Muscle of arm (tissue), 12 donors: ENCODE measurements around the gene CD44. TPM values are rescaled to one million over a fixed set of nuclear protein-coding genes. Genes with fewer than 3 reads are reported as not detected.

Source experiments
- DNase-seq: peaks from one replicate; pipeline ENCODE4 v3.0.0-alpha.2; 2013
- polyA plus RNA-seq, 12 donors: library from polyadenylated mRNA; unstranded; fragments of 120-200 nt; gene quantifications; one replicate each; pipeline ENCODE4 v1.2.1, GENCODE V29; 2013; ENCODE audit not compliant: insufficient read length in 12 of 12

Gene CD44
- polyA plus RNA-seq, 12 donors = 104 to 858 (median 184) TPM

DNA sequence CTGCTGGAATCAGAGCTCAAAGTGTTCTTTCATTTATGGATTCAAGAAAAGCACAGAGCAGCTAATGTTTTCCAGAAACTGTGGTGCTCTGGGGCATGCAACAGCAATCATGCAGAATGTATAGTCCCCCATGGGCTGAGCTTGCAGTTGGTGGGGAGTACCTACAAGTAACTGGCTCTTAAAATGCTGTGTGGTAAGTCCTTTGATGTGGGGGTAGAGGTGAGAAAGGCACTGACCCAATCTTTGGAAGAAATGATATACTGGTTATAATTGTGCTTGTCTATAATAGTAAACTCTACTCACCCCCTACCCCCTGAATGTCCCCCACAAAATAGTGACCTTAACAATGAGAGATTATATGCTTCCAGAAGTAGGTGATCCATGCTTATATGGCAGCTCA lies 29.1 kb upstream of the CD44 start:
- DNase-seq = no peak

- DNase-seq = no peak
These were observed 27.6 kb upstream of the CD44 start for GRCh38 chr11:35111161-35112055.

DNA sequence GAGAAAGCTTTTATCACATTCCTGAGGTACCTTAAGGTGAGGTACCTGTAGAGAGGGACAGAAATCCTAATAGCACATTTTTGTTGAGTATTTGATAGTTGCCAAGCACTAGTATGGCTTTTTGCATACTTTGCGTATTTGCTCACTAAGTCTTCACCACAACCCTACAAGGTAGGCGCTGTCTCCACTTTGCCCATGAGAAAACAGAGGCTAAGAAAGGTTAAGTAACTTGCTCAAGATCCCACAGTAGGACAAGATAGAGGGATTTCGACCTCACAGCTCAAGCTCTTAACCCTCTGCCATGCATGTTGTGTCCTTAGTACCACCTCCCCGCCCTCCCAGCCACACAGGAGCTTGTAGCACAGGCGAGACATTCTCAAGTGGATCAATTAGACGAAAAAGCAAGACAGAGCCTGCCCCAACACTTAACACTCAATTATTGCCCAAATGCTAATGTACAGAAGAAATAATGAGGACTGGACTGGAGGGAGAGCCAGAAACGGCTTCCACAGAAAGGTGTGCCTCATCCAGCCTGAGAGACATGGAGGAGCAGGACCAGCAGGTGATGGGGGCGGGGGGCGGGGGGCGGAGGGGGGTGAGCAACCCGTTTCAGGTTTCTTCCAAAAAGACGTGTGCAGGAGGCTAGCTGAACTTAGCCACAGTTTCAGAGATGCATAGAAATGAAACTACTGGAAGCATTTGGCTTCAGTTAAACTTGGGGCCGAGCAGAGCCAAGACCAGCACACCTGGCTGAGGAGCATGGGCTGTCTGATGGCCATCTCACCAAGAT lies 26.7 kb upstream of the CD44 start:
- no peak for DNase-seq

- no peak for DNase-seq
These were observed 26.2 kb upstream of the CD44 start for GRCh38 chr11:35112846-35113105.

DNA sequence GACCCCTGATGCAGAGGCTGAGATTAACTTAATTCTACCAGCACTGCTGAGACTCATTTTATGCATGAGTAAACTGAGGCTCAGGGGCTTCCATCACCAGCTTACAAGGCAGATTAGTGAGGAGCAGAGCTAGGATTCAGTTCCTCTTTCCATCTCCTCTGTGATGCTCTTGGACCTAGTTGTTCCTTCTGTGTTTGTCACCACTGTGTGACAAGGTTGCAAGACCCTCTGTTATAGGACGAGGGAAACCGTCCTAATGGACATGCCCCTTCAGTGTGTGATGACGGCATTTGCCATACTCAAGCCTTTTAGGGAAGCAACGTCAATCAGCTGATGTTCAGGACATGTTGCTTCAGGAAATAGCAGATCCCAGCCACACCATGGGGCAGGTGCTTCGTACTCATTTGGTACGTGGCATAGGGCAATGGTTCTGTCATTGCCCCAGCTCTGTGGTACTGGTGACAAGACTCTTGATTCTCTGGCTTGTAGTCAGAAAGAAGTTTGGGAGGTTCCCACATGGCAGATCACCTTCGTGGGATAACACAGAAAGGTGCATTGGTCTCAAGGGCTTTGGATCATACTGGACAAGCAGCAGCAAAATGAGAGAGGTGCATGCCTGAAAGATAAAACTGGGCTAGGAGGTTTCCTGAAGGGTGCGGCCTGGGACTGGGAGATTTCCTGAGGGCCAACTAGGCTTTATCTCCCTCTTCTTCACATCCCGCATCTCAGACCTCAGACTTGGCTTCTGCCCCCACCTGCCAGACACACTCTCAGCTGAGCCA lies 23.9 kb upstream of the CD44 start:
- no peak for DNase-seq

- no peak for DNase-seq
These were observed 23.3 kb upstream of the CD44 start for GRCh38 chr11:35115688-35116030.

- DNase-seq = no peak
These were observed 22.7 kb upstream of the CD44 start for GRCh38 chr11:35116245-35116644.

DNA sequence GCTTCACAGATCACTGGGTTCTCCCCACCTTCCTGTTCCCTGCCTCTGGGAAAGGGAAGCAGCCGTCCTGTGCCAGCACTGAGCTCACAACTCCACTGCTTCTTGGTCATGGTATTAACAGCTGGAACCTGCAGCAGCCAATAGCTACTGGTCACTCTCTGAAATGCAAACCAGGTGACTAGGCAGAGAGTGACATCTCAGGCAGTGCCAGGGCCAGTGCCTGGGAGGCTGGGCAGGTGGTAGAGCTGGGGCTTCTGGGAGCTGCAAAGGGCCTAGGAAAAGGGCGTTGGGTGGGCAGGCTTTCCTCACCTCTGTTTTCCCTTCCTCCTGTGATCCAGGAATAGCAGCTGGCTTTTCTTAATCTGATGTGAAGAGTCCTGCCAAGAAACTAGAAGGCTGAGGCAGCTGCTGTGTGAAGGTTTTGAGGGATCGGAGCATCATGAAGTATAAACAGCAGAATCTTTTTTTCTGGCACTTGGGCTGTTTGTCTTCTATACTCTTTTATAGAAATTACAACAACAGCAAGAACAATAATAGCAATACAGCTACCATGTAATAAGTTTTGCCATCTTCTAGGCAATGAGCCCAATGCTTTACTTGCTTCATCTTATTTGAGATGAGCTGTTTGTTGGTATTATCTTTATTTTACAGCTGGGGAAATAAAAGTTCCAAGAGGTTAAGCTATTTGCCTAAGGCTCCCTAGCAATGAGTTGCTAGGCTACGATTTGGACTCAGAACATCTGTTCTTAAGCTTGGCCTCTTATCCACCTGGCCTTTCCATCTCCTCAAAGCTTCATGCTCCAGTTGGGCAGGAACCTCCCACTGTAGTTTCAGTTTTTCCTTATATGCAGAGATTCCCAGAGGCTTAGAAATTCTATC lies 22.0 kb upstream of the CD44 start:
- DNase-seq = peak; percentile 79

DNA sequence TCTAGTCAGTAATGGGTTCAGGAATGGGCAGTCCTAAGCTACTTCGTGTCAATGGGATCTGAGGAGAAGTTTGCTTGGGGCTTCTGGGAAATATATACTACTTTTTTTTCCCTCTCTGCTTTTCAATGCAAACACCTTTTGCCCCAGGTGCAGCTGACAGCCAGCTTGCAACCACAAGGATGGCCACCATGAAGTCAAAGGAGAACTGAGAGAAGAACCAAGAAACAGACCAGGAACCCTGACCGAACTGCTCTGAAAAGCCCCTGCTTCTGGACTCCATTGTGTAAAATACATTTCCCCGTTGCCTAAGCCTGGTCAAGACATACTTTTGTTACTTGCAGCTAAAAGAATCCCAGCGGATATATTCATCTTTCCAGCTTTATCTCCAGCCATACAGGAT lies 20.1 kb upstream of the CD44 start:
- DNase-seq = no peak

DNA sequence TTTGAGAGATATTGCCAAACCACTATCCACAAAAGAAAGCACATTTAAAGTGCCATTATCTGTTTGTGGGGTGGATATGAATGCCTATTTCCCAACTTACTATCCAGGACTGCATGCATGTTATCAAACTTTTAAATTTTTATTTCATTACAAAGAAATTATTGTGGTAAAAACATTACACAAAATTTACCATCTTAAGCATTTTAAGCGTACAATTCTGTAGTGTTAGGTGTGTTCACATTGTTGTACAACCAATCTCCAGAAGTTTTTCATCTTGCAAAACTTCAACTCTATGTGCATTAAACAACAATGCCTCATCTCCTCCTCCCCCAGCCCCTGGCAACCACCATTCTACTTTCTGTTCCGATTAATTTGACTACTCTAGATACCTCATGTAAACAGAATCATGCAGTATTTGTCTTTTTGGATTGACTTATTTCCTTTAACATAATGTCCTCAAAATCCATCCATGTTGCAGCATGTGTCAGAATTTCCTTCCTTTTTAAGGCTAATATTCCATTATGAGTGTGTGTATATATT lies 17.6 kb upstream of the CD44 start:
- no peak for DNase-seq

GRCh38 chr11:35122308-35122707 lies 16.7 kb upstream of the CD44 start:
- no peak for DNase-seq

DNA sequence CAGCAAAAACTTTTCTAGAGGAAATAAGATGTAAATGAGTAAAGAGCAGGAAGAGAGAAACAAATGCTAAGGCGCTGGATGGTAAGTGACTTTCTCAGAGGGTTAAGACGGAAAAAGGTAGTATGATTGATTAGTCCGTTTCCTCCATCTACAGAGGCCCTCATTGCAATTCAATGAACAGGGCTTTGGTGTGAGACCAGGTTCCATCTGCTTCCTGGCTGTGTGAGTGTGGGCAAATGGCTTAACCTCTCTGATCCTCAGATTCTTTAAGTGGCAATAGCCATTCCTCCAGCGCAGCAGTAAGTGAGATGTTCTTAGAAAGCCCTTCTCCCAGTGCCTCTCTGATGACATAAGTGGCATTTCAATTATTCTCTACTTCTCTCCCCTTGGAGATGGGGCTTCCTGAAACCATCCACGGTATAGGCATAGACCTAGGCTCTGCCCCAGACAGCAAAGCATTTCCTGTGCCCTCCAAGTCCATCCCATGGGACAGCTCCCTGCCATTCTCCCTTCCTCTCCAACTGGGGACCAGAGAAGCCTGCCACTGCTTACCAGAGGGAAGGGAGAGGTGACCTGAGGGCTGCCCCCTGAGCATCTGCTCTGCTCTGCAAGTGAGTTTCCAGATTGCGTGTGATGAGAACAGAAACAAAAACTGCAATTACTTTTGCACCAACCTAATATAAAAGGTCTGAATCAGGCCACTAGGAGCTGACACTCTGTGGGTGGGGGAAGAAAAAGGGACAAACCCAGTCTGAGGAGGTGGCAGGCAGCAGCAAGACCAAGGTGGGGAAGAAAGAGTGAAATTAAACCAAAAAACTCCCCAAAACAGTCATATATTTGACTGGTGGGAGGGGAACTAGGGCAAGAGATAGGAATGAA lies 12.7 kb upstream of the CD44 start:
- no peak for DNase-seq

DNA sequence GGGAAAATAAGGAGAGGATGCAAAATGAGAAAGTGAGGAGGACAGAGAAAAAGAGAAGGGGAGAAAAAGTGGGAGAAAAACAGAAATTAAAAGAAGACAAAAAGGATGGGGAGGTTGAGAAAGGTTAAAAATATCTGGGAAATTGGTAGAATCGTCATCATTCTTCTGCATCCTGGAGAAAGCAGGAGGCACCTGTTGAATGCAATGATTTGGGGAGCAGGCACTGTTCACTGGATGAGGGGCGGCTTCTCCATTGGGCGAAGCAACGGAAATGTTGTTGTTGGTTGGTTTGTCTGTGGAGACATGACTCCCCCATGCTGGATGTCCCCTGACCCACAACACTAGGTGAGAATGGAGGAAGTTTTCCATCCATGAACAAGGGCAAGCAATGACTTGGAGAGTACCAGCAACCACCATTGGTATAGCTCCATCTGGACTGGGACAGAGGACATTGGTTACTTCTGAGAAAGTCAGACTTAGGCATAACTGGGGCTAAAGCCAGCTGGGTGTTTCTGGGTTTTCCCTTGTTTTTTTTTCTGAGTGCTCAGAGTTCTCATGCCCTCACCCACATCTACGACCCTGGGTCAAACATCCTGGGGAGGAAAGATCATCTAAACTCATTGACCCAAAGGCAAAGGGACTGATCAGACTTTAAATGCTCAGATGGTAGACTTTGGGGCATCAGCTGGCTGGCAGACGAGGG lies 11.9 kb upstream of the CD44 start:
- no peak for DNase-seq

GRCh38 chr11:35127619-35128018 lies 11.4 kb upstream of the CD44 start:
- no peak for DNase-seq

- DNase-seq = no peak
These were observed 7.9 kb upstream of the CD44 start for GRCh38 chr11:35131094-35131493.

- DNase-seq = no peak
These were observed 7.1 kb upstream of the CD44 start for GRCh38 chr11:35131886-35132285.

GRCh38 chr11:35133656-35134055 lies 5.3 kb upstream of the CD44 start:
- DNase-seq = no peak

DNA sequence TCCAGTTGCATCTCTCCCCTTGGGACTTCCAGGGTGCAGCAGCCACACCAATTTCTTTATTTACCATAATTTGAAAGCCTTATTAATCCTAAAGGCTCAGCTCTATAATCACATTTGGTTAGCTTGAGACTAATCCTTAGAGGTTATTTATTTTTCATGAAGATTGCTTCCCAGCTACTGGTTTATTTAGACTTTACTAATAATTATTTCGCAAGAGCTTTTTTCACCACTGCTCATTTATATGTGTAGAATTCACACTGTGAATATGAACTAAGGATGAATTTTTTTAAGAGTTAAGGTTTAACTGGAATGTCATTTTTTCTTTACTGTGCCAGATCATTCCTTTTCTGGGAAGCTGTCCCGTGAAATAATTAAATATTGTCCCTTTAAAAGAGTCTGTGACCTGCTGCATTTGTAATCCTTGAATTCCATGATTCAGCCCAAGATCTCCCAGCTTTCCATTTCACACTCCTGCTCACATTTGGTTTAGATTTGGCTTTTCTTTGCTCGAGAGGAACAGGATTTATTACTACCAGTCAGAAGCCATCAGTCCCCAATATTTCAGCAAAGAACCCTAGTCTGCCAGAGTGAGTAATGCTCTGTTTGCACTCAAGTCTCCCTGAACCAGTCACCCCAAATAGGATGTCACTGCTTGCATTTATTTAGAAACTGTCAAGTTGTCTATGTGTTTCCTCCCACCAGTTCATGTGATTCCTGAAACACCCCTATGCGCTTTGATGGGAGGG lies 4.4 kb upstream of the CD44 start:
- DNase-seq = no peak

DNA sequence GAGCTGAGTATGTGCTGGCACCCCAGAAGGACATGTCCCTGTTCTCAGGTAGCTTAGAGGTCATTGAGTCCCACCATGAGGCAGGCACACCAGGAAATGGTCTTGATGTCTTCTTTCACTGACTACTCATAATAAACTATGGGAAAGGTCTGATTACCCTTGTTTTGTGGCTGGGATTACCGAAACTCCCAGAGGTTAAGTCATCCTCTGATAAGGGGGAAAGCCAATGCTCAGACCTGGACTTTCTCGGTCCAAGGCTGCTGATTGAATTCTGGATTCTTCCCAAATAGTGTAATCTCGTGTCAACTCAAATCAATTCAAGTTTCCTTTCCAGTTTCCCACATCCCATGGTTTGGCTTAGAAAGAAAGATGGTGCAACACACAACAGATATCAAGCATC lies 3.7 kb upstream of the CD44 start:
- no peak for DNase-seq
